ENCODE data around the gene EEF1AKMT4.

- no peak for TF ChIP-seq CTCF (IDR thresholded peaks at IDR 0.05; ENCODE audit: low read depth, low read length, poor library complexity, severe bottlenecking)
- TF ChIP-seq EZH2phosphoT487 (IDR thresholded peaks at IDR 0.05; ENCODE audit: borderline replicate concordance, low read length), result no peak; the same call in 1 of the 2 replicates
Measured at GRCh38 chr3:184230081-184230602, 19.3 kb upstream of the EEF1AKMT4 start.
